Superior temporal gyrus (tissue), 1 donor: ENCODE measurements around the gene CNIH2.
"Not testable (repeated sequence)": the region's sequence is repeated elsewhere in the genome, so short reads cannot be mapped to it uniquely, and the experiment has no call there.

ENCODE experiments used
- DNase-seq: peaks from one replicate; pipeline ENCODE4 v3.0.0-alpha.2; 2016; ENCODE audit errors: extremely low spot score

Gene CNIH2

DNA sequence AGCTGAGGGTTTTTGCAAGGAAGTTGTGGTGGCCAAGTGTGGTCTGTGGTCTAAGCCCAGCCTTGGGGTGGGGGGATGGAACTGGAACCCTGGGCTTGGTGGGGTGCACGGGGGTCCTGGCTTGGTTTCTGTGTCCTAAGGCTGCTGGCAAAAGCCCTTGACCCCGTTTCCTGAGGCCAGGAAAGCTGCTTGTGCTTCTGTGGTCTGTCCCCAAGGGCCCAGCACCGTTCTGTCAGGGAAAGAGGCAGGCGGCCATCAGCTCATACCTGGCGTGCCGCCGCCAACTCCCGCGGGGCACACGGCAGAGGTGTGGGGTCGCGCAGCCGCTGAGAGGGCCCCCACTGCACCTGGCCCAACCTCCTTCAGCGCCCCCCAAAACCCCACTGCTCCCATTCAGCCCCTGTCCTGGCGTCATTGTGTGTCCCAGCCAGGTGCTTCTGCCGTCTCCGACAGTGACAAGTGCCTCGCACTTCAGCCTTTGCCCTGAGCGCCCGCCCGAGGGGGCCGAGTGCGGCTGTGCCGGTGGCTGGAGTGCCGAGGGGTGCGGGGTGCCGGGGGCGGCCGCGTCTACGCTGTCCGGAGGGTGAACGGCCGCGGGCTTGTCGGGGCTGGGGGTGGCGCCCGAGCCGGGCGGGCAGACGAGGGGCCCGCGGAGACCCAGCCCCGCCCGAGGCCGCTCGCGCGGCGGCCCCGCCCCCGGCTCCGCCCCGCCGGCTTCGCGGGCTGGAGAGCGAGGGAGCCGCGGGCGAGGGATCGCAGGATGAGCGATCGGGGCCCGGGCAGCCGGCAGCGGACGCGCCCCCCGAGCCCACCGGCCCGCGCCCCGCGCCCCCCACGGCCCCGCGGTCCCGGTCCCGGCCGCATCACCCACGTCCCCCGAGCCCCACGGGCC, at the start of gene CNIH2:
CNIH2 (plus strand) TSS at position 705 of the 892 bp plus-strand sequence. CDS start 282 bp downstream, outside the sequence.
- DNase-seq: no peak

- DNase-seq: no peak
Observed at GRCh38 chr11:66228521-66228920, 49.5 kb upstream of the CNIH2 start.

DNA sequence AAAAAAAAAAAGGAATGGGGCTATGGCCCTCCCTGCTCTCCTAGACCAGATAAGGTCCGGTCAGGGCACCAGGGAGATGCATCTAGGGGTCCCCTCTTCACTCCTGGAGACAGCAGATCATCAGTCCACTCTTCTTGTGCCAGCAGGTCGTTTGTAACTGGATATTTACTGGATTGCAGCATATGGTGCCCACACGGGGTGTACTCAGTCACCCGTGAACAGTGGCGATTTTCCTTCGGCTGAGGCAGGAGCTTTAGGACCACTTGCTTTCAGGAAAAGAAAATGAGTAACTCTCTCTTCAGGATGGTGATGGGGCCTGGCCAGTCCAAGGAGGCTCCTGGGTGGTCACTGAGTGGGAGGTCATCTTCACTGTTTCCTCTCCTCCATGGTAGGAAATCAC, 47.8 kb upstream of the CNIH2 start:
- no peak for DNase-seq

DNA sequence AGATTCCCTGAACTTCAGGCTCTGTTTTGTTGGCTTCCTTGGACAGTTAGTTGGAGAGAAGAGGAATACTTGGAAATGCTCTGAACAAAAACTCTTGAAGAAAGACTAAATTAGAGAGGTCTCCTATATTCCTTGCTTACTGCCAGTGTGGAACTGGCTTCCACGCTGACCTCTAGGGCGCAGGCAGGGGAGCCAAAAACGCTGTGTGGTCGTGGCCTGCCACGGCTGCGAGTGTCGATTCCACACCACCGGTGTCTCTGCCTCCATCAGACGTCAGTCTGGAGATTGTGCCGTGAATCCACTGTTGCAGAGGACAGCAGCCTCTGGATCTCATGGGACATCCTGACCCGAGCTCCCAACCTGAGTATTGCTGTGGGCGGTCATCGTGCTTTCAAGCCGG, 47.0 kb upstream of the CNIH2 start:
- DNase-seq: no peak

DNA sequence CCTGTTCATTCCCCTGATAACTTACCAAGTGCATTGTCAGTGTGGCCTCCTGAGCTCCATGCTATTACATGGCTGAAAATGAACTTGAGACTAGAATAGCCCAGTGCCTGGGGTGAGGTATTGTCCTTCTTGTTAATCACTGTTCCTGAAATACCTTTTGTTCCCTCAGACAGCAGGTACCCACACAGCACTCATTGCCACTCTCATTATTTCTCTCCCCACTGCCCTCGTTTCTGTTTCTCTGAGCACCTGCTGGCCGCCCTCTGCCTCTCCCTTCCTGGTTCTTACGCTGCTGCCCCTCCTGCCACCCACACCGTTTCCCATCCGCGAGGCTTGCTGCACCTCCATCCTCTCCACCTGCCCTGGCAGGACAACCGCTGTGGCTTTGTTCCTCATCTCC, 46.4 kb upstream of the CNIH2 start:
- DNase-seq: no peak

- DNase-seq: no peak
Observed at GRCh38 chr11:66232769-66233168, 45.2 kb upstream of the CNIH2 start.

DNA sequence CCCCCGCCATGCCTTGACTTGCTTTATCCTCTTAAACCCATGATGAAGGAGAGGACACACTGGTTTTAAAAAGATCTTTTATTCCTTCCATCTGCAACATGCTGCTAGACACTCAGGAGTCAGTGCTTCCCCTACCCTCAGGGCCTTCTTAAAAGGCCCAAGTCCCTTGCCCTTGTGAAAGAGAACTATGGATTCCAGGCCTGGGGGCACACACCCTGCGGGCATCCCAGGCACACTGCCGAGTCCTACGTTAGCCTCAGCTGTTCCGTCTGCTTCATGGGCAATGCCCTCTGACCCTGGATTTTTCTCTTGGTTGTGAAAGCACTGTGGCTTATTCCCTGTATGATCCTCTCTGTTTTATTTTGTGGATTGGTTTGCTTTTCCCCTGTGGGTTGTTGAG, 44.7 kb upstream of the CNIH2 start:
- DNase-seq: no peak

DNA sequence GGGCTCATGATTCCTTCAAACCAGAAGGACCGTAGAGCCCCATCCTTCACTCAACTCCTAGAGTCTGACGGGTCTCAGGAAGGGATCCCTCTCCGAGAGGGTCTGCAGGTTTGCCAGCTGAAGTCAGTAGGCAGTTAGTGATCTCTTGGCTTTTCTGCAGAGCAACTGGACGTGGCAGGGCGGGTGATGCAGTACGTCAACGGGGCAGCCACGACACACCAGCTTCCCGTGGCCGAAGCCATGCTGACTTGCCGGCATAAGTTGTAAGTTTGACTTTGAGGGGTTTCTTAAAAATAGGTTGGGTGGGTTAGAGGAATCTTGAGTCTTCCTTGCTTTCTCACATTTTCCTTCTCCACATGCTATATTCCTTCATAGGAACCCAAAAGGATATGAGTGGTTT, 42.8 kb upstream of the CNIH2 start:
- DNase-seq: no peak

DNA sequence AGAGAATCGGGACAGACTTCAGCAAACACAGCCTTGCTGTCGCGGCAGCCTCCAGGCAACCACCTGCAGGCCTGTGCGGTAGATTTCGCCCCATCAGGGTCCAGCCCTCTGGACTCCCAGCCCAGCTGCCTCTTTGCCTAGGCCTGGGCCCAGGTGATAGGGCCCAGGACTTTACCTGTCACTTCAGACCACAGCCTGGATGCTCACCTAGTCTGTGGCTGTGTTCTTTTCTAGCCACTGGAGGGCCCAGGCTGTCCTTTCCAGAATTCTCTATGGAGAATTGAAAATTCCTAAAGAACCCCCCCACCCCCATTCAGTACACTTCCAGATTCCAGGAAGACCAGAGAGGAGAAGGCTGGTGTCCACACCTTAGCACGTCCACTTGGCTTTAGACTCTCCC, 40.1 kb upstream of the CNIH2 start:
- DNase-seq: no peak

DNA sequence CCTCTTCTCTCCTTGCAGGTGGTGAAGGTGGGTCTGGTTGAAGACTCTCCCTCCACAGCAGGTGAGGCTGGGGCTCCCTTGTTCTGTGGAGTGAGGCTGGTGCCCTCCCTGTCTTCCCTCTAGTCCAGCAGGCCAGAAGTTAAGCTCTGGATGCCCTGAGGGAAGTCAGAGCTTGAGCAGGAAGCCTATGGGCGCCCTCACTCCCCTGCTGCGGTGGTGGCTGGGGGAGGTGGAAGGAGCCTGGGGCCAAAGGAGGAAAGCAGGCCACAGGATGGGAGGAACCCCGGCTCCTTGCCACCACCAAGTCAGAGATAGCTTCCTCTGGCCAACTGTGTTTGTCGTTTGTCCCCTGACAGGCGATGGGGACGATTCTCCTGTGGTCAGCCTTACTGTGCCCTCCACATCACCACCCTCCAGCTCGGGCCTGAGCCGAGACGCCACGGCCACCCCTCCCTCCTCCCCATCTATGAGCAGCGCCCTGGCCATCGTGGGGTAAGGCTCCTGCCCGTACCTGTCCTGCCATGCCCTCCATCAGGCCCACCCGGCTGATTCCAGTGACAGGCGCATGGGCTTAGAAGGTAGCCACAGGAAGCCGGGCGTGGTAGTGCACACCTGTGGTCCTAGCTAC, 39.1 kb upstream of the CNIH2 start:
- no peak for DNase-seq

- DNase-seq: no peak
Observed at GRCh38 chr11:66239511-66239910, 38.5 kb upstream of the CNIH2 start.

DNA sequence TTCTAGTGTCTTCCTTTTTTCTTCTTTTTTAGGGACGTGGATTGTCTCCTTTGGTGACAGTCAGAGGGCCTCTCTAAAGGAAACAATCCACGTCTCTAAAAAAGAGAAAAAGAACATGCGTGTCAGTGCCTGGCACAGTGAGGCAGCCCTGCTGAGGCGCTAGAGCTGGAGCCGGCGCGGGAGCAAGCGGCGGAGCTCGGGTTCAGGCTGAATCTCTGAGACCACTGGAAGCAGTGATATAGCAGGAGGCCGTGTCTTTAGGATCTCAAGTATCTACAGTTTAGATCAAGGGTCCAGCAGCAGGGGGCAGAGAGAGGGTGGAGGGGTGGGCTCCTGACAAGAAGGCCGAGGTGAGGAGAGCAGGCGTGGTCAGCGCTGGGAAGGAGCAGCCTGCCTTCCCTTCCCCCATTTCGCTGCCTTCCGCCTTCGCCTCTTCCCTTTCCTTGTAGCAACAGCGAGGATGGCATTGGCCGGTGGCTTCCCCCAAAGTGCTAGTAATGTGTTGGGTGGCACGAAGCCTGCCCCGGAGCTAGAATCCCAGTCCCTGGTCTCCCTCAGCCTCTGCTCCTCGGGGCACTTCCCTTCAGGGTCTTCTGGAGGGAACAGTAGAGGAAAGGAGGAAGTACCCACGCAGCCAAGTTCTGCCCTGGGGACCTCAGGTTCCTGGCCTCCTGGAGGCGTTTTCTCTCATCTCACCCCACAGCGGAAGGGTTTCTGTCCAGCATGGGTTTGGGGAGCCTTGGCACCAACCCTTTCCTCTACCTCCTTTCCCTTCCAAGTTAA, 37.8 kb upstream of the CNIH2 start:
- no peak for DNase-seq

GRCh38 chr11:66240781-66241136, 37.2 kb upstream of the CNIH2 start:
- no peak for DNase-seq

DNA sequence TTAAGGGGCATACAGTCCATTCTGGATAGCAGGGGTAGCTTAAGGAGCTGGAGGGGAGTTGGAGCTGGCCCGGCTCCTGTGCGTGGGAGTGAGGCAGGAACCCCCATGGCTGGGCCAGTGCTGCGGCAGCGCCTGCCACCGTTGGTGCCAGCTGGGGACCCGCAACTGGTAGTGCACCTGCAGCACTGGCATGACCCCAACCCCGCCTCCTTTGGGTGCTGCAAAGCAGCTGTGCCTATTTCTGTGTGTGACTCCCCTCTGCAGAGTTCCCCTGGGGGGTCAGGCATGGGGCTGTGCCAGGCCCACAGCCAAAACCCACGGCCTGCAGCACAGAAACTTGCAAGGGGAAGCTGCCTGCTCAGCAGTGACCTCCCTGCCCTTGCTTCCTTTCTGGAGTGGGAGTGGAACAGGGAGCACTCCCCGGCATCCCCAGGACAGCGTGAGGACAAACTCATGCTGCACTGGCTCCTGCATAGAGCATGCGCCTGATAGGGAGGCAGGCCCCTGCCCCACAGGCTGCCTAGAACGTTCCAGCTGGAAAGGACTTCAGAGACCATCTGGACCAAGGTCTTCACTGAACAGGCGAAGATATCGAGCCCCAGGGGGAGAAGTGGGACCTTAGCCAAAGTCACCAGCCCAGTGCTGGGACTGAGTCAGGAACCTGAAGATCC, 35.7 kb upstream of the CNIH2 start:
- DNase-seq: no peak

GRCh38 chr11:66243782-66244535, 34.0 kb upstream of the CNIH2 start:
- DNase-seq: no peak

DNA sequence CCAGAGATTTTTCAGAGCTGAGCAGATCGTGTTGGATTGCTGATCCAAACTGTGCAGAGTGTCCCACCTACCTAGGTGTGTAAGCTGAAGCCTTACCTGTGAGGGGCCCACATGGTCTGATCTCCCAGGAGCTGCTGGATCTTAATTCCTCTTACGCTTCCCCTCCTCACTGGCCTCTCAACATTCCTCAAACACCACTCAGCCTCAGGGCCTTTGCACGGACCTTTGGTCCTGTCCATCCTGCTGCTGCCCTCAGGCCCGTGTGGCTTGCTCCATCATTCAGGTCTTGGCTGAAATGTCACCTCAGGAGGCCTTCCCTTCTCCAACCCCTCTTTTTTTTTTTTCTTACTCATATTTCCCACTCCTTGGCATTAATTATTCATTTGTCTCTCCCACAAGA, 30.7 kb upstream of the CNIH2 start:
- DNase-seq: no peak

DNA sequence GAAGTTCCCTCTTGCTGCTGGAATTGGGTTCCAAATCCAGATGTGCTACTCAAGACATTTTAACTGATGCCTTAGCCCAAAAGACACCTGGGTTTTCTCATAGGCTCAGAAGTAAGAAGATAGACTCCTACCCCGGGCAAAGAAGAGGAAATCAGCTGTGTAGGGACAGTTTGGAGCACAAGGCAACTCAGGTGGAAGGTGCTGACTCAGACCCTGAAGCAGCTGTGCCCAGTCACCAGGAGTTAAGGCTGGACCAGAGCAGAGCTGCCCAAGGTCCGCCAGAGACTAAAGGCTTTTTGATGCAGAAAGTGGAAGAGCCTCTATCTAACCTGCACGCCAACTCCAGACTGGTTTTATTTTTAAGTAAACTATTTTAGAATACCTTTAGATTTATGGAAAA, 30.2 kb upstream of the CNIH2 start:
- DNase-seq: no peak

- no peak for DNase-seq
Observed at GRCh38 chr11:66248903-66249302, 29.1 kb upstream of the CNIH2 start.

DNA sequence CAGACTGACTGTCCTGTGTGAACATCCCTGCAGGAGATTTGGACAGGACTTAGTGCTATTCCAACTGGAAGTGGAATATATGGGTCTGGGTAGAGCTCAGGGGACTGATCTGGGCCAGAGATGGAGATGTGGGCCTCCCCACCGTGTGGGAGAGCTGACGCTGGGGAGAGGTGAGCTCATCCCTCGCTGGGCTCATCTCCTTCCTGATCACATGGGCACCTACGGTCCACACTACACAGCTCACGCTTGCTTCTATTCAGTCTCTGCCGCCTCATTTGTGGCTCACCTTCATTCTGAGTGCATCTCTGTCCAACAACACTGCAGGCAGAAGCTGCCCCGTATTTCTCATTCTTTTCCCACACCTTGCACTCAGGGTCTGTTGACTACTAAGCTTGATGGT, 26.2 kb upstream of the CNIH2 start:
- DNase-seq: peak; percentile 12

GRCh38 chr11:66253081-66253480, 24.9 kb upstream of the CNIH2 start:
- DNase-seq: not testable (repeated sequence)

DNA sequence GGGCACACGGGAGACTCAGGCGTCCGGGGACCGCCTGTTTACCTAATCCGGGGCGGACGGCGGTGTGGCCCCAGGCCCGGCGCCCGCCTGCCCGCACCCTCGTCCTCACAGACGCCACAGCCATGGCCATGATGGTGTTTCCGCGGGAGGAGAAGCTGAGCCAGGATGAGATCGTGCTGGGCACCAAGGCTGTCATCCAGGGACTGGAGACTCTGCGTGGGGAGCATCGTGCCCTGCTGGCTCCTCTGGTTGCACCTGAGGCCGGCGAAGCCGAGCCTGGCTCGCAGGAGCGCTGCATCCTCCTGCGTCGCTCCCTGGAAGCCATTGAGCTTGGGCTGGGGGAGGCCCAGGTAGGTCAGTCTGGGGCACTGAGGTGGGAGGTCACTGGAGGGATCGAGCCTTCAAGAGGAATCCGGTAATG, 19.5 kb upstream of the CNIH2 start:
- DNase-seq: no peak
